ENCODE results near the gene IFNA14.
"Not testable (repeated sequence)": the region's sequence is repeated elsewhere in the genome, so short reads cannot be mapped to it uniquely, and the experiment has no call there.

DNA sequence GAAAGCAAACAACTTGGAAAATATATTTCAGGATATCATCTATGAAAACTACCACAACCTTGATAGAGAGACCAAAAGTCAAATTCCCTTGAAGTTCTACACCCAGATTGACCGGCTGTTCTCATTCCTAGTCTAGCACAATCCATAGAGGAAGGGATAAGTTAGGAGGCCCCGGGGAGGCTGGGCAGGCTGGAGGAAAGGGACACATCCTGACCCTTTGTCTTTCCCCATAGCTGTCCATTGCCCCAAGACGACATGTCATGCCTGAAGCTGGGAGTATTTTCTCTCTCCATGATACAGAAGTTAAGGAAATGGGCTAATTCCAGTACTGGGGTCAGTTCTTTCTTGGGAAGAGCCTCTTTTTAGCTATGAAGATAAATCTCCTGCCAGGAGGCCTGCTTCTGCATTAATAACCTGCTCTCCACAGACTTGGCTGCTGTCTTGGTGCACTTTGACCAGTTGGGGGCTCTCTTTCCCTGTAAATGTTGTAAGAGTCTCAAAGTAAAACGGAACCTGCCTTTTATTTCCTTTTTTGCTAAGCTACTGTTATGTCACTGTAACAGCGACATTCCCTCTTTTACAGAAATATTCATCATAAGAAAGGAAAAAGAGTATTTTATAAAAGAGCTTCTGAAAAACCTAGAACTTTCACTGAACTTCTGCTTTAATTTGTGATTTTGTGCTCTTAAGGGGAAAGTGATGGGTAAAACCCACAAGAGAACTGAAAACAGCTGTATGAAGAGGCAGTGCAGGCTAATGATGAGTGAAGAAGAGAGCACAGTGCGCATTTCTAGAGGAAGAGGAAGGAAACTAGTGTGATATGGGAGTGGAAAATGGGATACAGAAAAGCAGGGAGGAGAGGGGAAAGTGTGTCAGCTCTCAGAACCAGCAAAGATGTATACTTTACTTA, 44.7 kb downstream of the IFNA14 start:
- TF ChIP-seq, protein P1, sequence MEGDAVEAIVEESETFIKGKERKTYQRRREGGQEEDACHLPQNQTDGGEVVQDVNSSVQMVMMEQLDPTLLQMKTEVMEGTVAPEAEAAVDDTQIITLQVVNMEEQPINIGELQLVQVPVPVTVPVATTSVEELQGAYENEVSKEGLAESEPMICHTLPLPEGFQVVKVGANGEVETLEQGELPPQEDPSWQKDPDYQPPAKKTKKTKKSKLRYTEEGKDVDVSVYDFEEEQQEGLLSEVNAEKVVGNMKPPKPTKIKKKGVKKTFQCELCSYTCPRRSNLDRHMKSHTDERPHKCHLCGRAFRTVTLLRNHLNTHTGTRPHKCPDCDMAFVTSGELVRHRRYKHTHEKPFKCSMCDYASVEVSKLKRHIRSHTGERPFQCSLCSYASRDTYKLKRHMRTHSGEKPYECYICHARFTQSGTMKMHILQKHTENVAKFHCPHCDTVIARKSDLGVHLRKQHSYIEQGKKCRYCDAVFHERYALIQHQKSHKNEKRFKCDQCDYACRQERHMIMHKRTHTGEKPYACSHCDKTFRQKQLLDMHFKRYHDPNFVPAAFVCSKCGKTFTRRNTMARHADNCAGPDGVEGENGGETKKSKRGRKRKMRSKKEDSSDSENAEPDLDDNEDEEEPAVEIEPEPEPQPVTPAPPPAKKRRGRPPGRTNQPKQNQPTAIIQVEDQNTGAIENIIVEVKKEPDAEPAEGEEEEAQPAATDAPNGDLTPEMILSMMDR (IDR thresholded peaks at IDR 0.05): peak; percentile 56
- not testable (repeated sequence) for TF ChIP-seq EZH2 (IDR thresholded peaks at IDR 0.05; ENCODE audit: borderline replicate concordance, insufficient read depth, low read depth, low read length, poor library complexity, severe bottlenecking)

All from B cell (primary cell).